GM12872 (cell line): ENCODE measurements around the gene NEGR1.

Source experiments
- TF ChIP-seq, protein P1 (sequence below): IDR thresholded peaks from 3 replicates; pipeline ENCODE4 v1.5.1; 2011; ENCODE audit warnings: low read depth, mild to moderate bottlenecking, low read length, moderate library complexity; ENCODE audit not compliant: insufficient read depth

The NEGR1 gene

DNA sequence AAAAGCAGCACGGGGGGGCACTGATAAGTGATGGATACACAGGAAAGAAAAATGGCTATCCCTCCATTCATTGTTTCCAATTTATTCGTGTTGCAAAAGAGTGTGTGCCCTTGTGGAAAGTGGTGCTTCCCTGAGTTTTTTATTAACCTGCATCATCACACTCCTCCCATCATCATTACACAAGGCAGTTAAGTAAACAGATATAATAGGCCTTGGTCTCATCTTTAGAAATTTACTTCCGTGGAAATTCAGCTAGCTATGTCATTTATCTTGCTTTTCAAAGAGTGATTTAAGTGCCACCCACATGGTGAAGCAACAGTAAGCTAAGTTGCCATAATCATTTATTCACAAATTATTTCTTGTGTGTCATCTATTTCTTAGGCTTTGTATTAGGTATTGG, 473.3 kb downstream of the NEGR1 start:
- TF ChIP-seq, protein P1, sequence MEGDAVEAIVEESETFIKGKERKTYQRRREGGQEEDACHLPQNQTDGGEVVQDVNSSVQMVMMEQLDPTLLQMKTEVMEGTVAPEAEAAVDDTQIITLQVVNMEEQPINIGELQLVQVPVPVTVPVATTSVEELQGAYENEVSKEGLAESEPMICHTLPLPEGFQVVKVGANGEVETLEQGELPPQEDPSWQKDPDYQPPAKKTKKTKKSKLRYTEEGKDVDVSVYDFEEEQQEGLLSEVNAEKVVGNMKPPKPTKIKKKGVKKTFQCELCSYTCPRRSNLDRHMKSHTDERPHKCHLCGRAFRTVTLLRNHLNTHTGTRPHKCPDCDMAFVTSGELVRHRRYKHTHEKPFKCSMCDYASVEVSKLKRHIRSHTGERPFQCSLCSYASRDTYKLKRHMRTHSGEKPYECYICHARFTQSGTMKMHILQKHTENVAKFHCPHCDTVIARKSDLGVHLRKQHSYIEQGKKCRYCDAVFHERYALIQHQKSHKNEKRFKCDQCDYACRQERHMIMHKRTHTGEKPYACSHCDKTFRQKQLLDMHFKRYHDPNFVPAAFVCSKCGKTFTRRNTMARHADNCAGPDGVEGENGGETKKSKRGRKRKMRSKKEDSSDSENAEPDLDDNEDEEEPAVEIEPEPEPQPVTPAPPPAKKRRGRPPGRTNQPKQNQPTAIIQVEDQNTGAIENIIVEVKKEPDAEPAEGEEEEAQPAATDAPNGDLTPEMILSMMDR: no peak

DNA sequence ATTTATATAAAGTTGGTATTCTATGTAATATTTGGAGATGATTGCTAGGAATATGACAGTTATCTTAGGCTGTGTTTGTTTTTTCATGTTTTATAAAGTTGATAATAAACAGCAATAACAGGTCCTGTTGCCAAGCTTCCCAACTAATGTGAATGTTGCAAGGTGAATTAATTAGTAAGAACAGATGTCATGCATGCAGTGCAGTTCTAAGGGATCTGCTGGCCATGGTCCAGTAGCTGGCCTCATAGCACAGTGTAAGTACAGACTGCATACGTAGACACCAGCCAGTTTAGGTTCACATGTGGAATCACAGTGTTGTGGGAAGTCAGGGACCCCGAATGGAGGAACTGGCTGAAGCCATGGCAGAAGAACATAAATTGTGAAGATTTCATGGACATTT, 478.2 kb downstream of the NEGR1 start:
- TF ChIP-seq, protein P1: no peak

DNA sequence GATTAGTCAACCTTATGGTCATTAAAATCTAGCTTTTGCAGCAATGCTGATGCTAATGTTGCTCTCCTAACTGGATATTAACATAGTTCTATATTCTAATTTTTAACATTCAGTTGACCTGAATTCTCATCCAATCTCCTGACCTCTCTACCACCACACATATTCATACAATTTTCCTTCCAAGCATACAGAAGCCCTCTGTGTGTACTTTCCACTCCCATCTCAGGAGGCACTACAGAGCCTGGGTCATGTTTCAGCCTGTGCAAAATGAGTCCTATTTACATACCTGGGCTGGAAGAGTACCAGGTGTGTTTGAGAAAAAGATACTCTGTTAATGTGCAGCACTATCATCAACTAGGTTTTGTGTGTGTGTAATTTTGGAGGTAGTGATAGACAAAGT, 486.3 kb downstream of the NEGR1 start:
- TF ChIP-seq, protein P1: no peak

DNA sequence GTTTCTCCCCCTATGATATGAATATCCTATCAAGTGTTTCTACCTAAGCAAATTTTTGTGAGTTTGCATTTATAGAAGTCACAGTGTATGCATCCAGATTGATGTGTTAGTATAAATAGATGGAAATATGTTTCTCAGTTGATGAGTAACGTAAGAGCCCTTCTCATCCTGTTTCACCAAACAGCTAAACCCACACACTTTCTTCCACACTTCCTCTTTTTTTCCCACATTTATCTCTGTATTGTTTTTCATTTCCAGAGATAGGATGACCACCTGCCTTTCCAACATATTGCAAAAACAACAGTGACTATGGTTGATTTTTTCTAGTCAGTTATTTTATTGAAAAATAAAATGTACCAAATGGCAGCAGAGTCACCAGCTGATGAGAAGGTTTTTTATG, 490.1 kb downstream of the NEGR1 start:
- TF ChIP-seq, protein P1: no peak

DNA sequence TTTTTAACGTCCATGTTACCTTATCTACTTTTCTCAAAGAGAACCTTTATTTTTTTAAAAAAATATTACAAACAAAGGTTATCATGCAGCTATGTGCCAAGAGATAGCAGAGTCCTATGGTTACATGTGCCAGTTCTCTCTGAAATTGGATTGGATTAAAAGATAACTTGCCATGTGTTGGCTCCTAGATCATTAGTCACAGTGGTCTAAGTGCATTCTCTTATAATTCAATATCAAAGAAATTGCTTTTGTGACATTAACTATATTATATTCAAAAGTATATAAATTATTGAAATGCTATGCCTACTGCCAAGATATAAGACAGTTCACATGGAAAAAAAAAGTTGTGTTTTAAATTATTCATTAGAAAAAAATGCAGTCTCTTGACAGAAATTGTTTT, 494.2 kb downstream of the NEGR1 start:
- TF ChIP-seq, protein P1: no peak

DNA sequence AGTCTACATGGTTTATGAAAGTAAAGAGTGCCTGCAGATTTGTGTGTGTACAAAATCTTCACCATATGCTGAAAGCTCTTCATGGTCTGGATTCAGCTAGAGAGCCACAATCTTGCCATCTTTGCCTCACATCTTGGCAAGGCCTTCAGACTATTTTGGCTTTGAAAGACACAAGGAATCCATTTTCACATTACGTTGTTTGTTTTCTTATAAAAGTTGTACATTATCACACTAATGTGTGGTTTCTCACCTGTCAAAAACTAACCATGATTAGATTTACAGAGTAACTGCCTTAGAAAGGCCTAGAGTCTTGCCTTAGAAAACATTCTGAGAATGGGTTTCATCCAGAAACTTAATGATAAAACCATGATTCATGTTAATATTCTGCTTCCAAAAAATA, 494.6 kb downstream of the NEGR1 start:
- TF ChIP-seq, protein P1: no peak

DNA sequence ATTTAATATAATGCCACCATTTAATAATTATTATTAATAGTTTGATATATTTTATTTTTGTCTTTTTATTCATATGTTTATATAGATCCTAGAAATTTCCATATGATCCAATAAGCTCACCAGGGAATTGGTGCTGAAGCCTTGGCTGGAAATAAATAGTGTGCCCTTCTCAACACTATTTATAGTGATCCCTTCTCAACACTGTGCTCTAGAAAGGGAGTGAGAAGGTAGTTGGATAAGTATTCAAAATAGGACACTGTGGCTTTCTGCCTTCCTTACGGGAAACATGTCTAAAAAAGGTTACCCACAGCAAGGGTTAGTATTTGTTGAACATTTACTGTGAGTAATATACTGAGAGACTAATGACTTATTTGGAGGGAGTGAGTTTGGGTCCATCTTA, 496.1 kb downstream of the NEGR1 start:
- TF ChIP-seq, protein P1: no peak

DNA sequence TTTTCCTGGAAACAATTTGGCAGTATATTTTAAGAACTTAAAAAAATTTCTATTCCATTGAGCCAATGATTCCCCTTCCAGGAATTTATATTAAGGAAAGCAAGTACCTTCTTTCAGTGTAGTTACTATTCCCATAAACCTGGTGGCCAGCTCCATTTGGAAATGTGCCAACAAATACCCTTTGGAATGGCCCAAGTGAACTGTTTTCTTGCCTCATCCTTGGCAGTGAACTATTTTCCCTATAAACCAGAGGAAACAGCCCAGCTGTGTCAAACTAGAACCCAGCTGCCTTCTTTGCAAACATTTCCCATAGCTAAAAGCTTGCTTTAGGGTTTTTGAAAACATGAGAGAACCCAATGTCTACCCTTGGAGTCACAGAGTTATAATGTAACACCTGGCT, 496.9 kb downstream of the NEGR1 start:
- TF ChIP-seq, protein P1: no peak
